ENCODE measurements around the gene WDR73.

GRCh38 chr15:84645496-84645895, 8.6 kb downstream of the WDR73 start:
- TF ChIP-seq, protein P1, sequence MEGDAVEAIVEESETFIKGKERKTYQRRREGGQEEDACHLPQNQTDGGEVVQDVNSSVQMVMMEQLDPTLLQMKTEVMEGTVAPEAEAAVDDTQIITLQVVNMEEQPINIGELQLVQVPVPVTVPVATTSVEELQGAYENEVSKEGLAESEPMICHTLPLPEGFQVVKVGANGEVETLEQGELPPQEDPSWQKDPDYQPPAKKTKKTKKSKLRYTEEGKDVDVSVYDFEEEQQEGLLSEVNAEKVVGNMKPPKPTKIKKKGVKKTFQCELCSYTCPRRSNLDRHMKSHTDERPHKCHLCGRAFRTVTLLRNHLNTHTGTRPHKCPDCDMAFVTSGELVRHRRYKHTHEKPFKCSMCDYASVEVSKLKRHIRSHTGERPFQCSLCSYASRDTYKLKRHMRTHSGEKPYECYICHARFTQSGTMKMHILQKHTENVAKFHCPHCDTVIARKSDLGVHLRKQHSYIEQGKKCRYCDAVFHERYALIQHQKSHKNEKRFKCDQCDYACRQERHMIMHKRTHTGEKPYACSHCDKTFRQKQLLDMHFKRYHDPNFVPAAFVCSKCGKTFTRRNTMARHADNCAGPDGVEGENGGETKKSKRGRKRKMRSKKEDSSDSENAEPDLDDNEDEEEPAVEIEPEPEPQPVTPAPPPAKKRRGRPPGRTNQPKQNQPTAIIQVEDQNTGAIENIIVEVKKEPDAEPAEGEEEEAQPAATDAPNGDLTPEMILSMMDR (IDR thresholded peaks at IDR 0.05): no peak
- TF ChIP-seq POLR2AphosphoS5 (IDR thresholded peaks at IDR 0.05; ENCODE audit: low read depth, low read length) (no peak), TAF1 (IDR thresholded peaks at IDR 0.05; ENCODE audit: borderline replicate concordance, low read depth, low read length) (no peak), JUND (IDR thresholded peaks at IDR 0.05) (no peak), YY1 (IDR thresholded peaks at IDR 0.05; ENCODE audit: low read depth) (no peak), SMC3 (IDR thresholded peaks at IDR 0.05; ENCODE audit: low read depth, low read length) (no peak)
- TF ChIP-seq, protein P2, sequence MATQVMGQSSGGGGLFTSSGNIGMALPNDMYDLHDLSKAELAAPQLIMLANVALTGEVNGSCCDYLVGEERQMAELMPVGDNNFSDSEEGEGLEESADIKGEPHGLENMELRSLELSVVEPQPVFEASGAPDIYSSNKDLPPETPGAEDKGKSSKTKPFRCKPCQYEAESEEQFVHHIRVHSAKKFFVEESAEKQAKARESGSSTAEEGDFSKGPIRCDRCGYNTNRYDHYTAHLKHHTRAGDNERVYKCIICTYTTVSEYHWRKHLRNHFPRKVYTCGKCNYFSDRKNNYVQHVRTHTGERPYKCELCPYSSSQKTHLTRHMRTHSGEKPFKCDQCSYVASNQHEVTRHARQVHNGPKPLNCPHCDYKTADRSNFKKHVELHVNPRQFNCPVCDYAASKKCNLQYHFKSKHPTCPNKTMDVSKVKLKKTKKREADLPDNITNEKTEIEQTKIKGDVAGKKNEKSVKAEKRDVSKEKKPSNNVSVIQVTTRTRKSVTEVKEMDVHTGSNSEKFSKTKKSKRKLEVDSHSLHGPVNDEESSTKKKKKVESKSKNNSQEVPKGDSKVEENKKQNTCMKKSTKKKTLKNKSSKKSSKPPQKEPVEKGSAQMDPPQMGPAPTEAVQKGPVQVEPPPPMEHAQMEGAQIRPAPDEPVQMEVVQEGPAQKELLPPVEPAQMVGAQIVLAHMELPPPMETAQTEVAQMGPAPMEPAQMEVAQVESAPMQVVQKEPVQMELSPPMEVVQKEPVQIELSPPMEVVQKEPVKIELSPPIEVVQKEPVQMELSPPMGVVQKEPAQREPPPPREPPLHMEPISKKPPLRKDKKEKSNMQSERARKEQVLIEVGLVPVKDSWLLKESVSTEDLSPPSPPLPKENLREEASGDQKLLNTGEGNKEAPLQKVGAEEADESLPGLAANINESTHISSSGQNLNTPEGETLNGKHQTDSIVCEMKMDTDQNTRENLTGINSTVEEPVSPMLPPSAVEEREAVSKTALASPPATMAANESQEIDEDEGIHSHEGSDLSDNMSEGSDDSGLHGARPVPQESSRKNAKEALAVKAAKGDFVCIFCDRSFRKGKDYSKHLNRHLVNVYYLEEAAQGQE (IDR thresholded peaks at IDR 0.05; ENCODE audit: low read depth, low read length): no peak
- TF ChIP-seq, protein P3, sequence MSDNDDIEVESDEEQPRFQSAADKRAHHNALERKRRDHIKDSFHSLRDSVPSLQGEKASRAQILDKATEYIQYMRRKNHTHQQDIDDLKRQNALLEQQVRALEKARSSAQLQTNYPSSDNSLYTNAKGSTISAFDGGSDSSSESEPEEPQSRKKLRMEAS (IDR thresholded peaks at IDR 0.05; ENCODE audit: low read depth): no peak

Data from SK-N-SH (cell line).